IMR-90 (cell line): ENCODE data around the gene TOM1. TPM values are rescaled to one million over a fixed set of nuclear protein-coding genes. Genes with fewer than 3 reads are reported as not detected.

Experiments used
- ATAC-seq: fragments of 200-7000 bp; cut with Tn5 transposase; 2 replicates; pipeline ENCODE4 v1.9.1; 2020; ENCODE audit warnings: low read depth, mild to moderate bottlenecking, moderate library complexity
- BruUV-seq: library from RNA; stranded (reverse); fragments of 400-500 nt; replicated peaks from 2 replicates; lab custom pipeline; 2021; lab: Mats Ljungman, UMichigan
- CTCF ChIA-PET: fragments of 300-600 bp; formaldehyde crosslinking; extraction: SDS; loops from one replicate; lab custom pipeline; 2021; ENCODE audit warnings: antibody characterized with exemption; lab: Yijun Ruan, JAX
- POLR2A ChIA-PET: fragments of 300-600 bp; sonication (Branson Sonifier 250); formaldehyde crosslinking; loops from one replicate; lab custom pipeline; 2022; ENCODE audit warnings: antibody characterized with exemption; ENCODE audit not compliant: unreplicated experiment; lab: Charles Lee
- DNase-seq: peaks from one replicate; pipeline ENCODE4 v3.0.0; 2013
- H2AFZ ChIP-seq: replicated peaks from 2 replicates; pipeline ENCODE3; 2013; ENCODE audit warnings: low read length, mild to moderate bottlenecking; ENCODE audit not compliant: poor library complexity
- H2AK5ac ChIP-seq: 2 replicates; pipeline ENCODE4 v1.6.1; 2013; ENCODE audit warnings: low read depth, low read length, inconsistent platforms
- H2AK9ac ChIP-seq: replicated peaks from 2 replicates; pipeline ENCODE3; 2013; ENCODE audit warnings: mild to moderate bottlenecking, low read depth, low read length, moderate library complexity; ENCODE audit not compliant: poor library complexity
- H2BK120ac ChIP-seq: 2 replicates; pipeline ENCODE4 v1.6.1; 2013; ENCODE audit warnings: low read depth, low read length, inconsistent platforms
- H2BK15ac ChIP-seq: 3 replicates; pipeline ENCODE4 v1.6.1; 2013; ENCODE audit warnings: low read depth, low read length, inconsistent platforms
- H2BK20ac ChIP-seq: 2 replicates; pipeline ENCODE4 v1.6.1; 2013; ENCODE audit warnings: low read depth, mild to moderate bottlenecking, inconsistent platforms, low read length, moderate library complexity
- H2BK5ac ChIP-seq: 2 replicates; pipeline ENCODE4 v1.6.1; 2013; ENCODE audit warnings: mild to moderate bottlenecking, low read depth, low read length, inconsistent platforms; ENCODE audit not compliant: poor library complexity, severe bottlenecking
- H3K14ac ChIP-seq: replicated peaks from 2 replicates; pipeline ENCODE4 v1.6.1; 2013; ENCODE audit warnings: low read depth, low read length, inconsistent platforms
- H3K18ac ChIP-seq: 2 replicates; pipeline ENCODE4 v1.6.1; 2013; ENCODE audit warnings: low read depth, low read length, control low read depth
- H3K23ac ChIP-seq: 2 replicates; pipeline ENCODE4 v1.6.1; 2013; ENCODE audit warnings: low read depth, low read length, inconsistent platforms
- H3K27ac ChIP-seq: 2 replicates; pipeline ENCODE4 v1.5.1; 2013; ENCODE audit warnings: mild to moderate bottlenecking, control low read depth, low read length; ENCODE audit not compliant: insufficient read depth
- H3K27me3 ChIP-seq: 2 replicates; pipeline ENCODE4 v1.6.1; 2013; ENCODE audit warnings: low read length; ENCODE audit not compliant: control insufficient read depth, insufficient read depth
- H3K36me3 ChIP-seq: 2 replicates; pipeline ENCODE4 v1.6.1; 2013; ENCODE audit warnings: low read length, mixed read lengths; ENCODE audit not compliant: control insufficient read depth, insufficient read depth
- H3K4ac ChIP-seq: 2 replicates; pipeline ENCODE4 v1.6.1; 2013; ENCODE audit warnings: low read depth, low read length, inconsistent platforms
- H3K4me1 ChIP-seq: 2 replicates; pipeline ENCODE4 v1.6.1; 2013; ENCODE audit warnings: low read length, mixed read lengths; ENCODE audit not compliant: control insufficient read depth, insufficient read depth
- H3K4me2 ChIP-seq: 2 replicates; pipeline ENCODE4 v1.6.1; 2013; ENCODE audit warnings: low read depth, mild to moderate bottlenecking, control low read depth, low read length, moderate library complexity
- H3K4me3 ChIP-seq: 2 replicates; pipeline ENCODE4 v1.5.1; 2013; ENCODE audit warnings: low read depth, mild to moderate bottlenecking, control low read depth, low read length, moderate library complexity; ENCODE audit not compliant: insufficient read depth
- H3K56ac ChIP-seq: 2 replicates; pipeline ENCODE4 v1.6.1; 2013; ENCODE audit warnings: low read length, inconsistent platforms; ENCODE audit not compliant: insufficient read depth; ENCODE audit errors: extremely low read depth
- H3K79me1 ChIP-seq, 2 experiments: 2 replicates each; pipeline ENCODE4 v1.6.1; 2013; ENCODE audit warnings: low read length in 2 of 2, inconsistent platforms in 1 of 2, low read depth in 1 of 2
- H3K9ac ChIP-seq: 2 replicates; pipeline ENCODE4 v1.6.1; 2013; ENCODE audit warnings: low read depth, low read length, control low read depth
- H3K9me1 ChIP-seq: 2 replicates; pipeline ENCODE4 v1.6.1; 2013; ENCODE audit warnings: low read length, inconsistent platforms; ENCODE audit not compliant: insufficient read depth
- H3K9me3 ChIP-seq: 2 replicates; pipeline ENCODE4 v1.6.1; 2013; ENCODE audit warnings: low read length; ENCODE audit not compliant: control insufficient read depth, insufficient read depth
- H4K20me1 ChIP-seq: 2 replicates; pipeline ENCODE4 v1.6.1; 2013; ENCODE audit warnings: low read length, inconsistent platforms; ENCODE audit not compliant: insufficient read depth
- H4K5ac ChIP-seq: 2 replicates; pipeline ENCODE4 v1.6.1; 2013; ENCODE audit warnings: mild to moderate bottlenecking, low read depth, low read length, control low read depth
- H4K8ac ChIP-seq, 2 experiments: 2 replicates each; pipeline ENCODE4 v1.6.1; 2013; ENCODE audit warnings: low read depth in 2 of 2, low read length in 2 of 2, control low read depth in 1 of 2, inconsistent platforms in 1 of 2
- H4K91ac ChIP-seq: 2 replicates; pipeline ENCODE4 v1.6.1; 2013; ENCODE audit warnings: low read depth, low read length, inconsistent platforms; ENCODE audit not compliant: insufficient read depth
- CHD1 ChIP-seq: IDR thresholded peaks from 2 replicates; pipeline ENCODE4 v1.6.1; 2012; ENCODE audit warnings: low read depth, low read length, improper control_type of control experiment
- CTCF ChIP-seq: conservative IDR thresholded peaks from 2 replicates; pipeline ENCODE4 v1.5.1; 2012; ENCODE audit warnings: mild to moderate bottlenecking, low read depth, low read length, improper control_type of control experiment
- ELK1 ChIP-seq: fragments of 150-350 bp; IDR thresholded peaks from 2 replicates; pipeline ENCODE4 v1.6.1; 2016; ENCODE audit warnings: low read depth, mild to moderate bottlenecking, low read length, moderate library complexity, borderline replicate concordance
- FOS ChIP-seq: fragments of 150-350 bp; IDR thresholded peaks from 2 replicates; pipeline ENCODE4 v1.6.1; 2016; ENCODE audit warnings: low read depth, low read length
- MAFK ChIP-seq: IDR thresholded peaks from 2 replicates; pipeline ENCODE4 v1.6.1; 2012; ENCODE audit warnings: low read depth, low read length, improper control_type of control experiment
- MAZ ChIP-seq: IDR thresholded peaks from 2 replicates; pipeline ENCODE4 v1.6.1; 2012; ENCODE audit warnings: low read depth, mild to moderate bottlenecking, low read length, improper control_type of control experiment, moderate library complexity, borderline replicate concordance
- MXI1 ChIP-seq: IDR thresholded peaks from 2 replicates; pipeline ENCODE4 v1.6.1; 2012; ENCODE audit warnings: low read depth, mild to moderate bottlenecking, low read length, moderate library complexity, borderline replicate concordance
- POLR2A ChIP-seq: IDR thresholded peaks from 2 replicates; pipeline ENCODE4 v1.6.1; 2012; ENCODE audit warnings: mild to moderate bottlenecking, low read depth, low read length
- RAD21 ChIP-seq: IDR thresholded peaks from 2 replicates; pipeline ENCODE4 v1.6.1; 2012; ENCODE audit warnings: low read length, improper control_type of control experiment
- RCOR1 ChIP-seq: IDR thresholded peaks from 2 replicates; pipeline ENCODE4 v1.6.1; 2012; ENCODE audit warnings: mild to moderate bottlenecking, low read length, improper control_type of control experiment; ENCODE audit not compliant: insufficient replicate concordance
- WGBS, 2 experiments: methylation state at CpG; one replicate each; pipeline versions ENCODE4 v1.1.5 to v1.1.7; 2013; ENCODE audit warnings: missing lambda C conversion rate in 2 of 2; ENCODE audit not compliant: insufficient read length in 1 of 2; ENCODE audit errors: extremely low coverage in 2 of 2; 5-methylcytosine and 5-hydroxymethylcytosine counted together
- dilution Hi-C: fragments of 300-500 bp; cut with HindIII; formaldehyde crosslinking; loops from one replicate; pipeline ENCODE4 v1.14.3; 2018; ENCODE audit warnings: low sequenced_read_pairs; ENCODE audit not compliant: unreplicated experiment
- in situ Hi-C: fragments of 300-500 bp; cut with MboI; formaldehyde crosslinking; loops from 3 replicates; pipeline ENCODE4 v1.14.3; 2019; ENCODE audit warnings: low sequenced_read_pairs, inconsistent platforms, mixed read lengths
- intact Hi-C: fragments of 100-400 bp; cut with micrococcal nuclease; formaldehyde crosslinking; loops from 2 replicates; pipeline ENCODE4 v1.10.0; 2022
- polyA plus RNA-seq, 3 experiments: library from polyadenylated mRNA; depleted of rRNA; stranded (reverse); fragments of >200 nt; gene quantifications; 2 replicates each; pipeline ENCODE4 v1.2.3, GENCODE V29; 2012; ENCODE audit warnings: low replicate concordance in 1 of 3
- total RNA-seq: library from RNA; depleted of rRNA; stranded (reverse); fragments of >200 nt; gene quantifications from 2 replicates; pipeline ENCODE4 v1.2.3, GENCODE V29; 2012

Gene TOM1
- total and polyA plus RNA-seq, 2 of the 4 experiments (the other 2 are of a cell fraction) = 38.0 to 46.4 TPM

DNA sequence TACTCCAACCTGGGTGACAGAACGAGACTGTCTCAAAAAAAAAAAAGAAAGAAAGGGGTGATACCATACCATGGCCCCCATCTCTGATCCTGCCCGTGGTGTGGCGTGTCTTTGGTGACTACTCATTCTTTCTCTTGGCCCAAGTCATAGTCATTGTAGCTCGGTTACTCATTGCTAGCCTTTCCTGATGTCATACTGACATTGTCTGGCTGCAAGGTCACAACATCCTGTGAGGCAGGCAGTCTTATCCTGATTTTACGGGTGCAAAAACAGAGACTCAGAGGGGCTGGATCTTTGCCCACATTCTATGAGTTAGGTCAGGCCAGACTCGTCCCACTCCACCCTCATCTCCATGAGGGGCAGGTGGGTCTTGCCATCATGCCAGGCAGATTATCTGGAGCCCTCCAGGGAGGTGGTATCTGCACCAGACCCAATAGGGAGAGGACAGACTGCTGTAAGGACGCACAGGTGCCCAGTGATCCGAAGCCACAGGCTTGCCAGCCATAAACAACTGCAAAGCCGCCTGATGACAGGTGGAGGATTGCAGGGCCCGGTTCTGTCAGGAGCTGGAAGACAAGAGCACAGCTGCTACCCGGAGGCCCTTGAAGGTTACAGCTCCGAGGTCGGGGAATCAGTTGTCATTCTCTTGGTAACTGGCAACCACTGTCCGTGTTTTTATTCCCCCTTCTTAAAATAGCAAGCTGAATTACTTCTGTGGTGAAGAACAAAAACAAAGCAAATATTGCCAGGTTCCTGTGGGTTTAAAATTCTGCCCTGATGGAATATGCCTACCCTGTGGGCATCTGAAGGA lies 13.8 kb downstream of the TOM1 start (continued):
- TF ChIP-seq POLR2A (0 out of 2 replicates have a peak, but pooled peaks have one; percentile 14), MAZ (no peak), FOS (peak; percentile 86)

DNA sequence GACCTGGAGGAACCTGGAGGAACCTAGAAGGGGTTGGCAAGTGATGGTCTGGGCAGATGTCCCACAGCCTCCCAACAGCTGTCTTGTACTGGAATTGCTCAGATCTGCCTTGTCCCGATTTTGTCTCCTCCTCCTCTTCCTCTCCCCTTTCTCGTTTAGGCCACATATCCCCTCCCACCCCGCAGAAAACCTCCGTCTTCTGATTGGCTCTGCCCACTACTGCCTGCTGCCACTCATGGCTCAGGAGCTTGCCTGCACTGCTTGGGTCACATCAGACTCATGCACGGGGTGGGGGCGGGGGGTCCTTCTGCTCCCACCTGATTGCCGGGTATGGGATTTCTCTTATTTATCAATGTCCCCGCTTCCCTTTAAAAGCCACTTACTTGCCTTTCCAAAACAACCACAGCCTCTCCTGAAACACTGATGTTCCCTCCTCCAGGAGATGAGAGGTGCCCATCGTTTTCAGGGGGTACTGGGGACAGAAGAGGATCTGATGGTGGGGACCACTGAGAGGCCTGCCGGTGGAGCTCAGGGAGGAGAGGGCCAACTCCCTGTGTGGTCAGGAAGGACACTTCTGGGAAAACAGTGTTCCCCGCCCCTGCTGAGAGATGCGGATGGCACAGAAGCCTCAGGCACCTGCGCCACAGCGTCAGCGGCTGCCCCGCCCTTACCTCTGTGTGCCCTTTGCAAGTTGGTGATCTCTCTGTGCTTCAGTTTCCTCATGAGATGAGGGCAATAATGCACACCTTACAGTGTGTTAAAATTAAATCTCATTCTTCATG lies 14.7 kb downstream of the TOM1 start:
- Histone ChIP-seq H3K4me3 (no peak overlapping the region), H3K4ac (peak overlapping the region; percentile 46), H2AK5ac (peak overlapping the region; percentile 63), H3K23ac (peak overlapping the region; percentile 45; the same call in 1 of the 2 replicates), H3K9ac (no peak overlapping the region), H2AK9ac (peak overlapping the region; percentile 23), H2BK20ac (0 out of 2 replicates have a peak overlapping the region, but pooled peaks have one; percentile 23), H3K79me1 (peaks cover 19 to 92% of the 10 kb centered on the region in 2 experiments; a peak in 3 of 4 replicates), H3K56ac (no peak overlapping the region), H3K14ac (peak overlapping the region; percentile 25; the same call in 1 of the 2 replicates), H4K20me1 (peaks cover 76% of the 10 kb centered on the region), H4K91ac (no peak overlapping the region), H3K9me3 (no peaks in the 10 kb centered on the region), H3K27me3 (no peaks in the 10 kb centered on the region), H4K8ac (peak overlapping the region in 1 of 2 experiments; percentile 14; a peak in 2 of 4 replicates), H2AFZ (no peak overlapping the region), H2BK120ac (peak overlapping the region; percentile 32; the same call in 1 of the 2 replicates), H4K5ac (no peak overlapping the region), H2BK5ac (no peak overlapping the region), H3K18ac (no peak overlapping the region), H3K9me1 (peaks cover 33% of the 10 kb centered on the region), H2BK15ac (peak overlapping the region; percentile 48; the same call in 1 of the 3 replicates), H3K4me1 (peaks cover 18% of the 10 kb centered on the region), H3K36me3 (peaks cover 20% of the 10 kb centered on the region), H3K27ac (no peak overlapping the region), H3K4me2 (no peak overlapping the region)
- ChIA-PET POLR2A (no interaction called here), CTCF (interaction anchor here (0.6 kb wide), 1 partner anchor 407 kb away, joined by 4 read pairs; no protein-coding TSS in a partner anchor)
- BruUV-seq = no TSS peak
- no peak for ATAC-seq
- intact Hi-C loops (no loop called here), dilution Hi-C loops (no loop called here), in situ Hi-C loops (loop anchor here (25.0 kb wide), 1 partner anchor 1198 kb away; the partner anchor contains the start of gene FOXRED2)
- no peak for DNase-seq
- 43% methylated on average over 7 of the region's 16 CpGs; no CpG with 5 or more reads in 1 of the 2 experiments for WGBS, 2 experiments
- no peak for TF ChIP-seq MAFK
- TF ChIP-seq RCOR1 = no peak
- TF ChIP-seq MXI1 = no peak
- TF ChIP-seq CHD1 = no peak
- TF ChIP-seq ELK1 = no peak
- no peak for TF ChIP-seq CTCF
- no peak for TF ChIP-seq RAD21
